GM19099 (cell line): Measurements from ENCODE around the gene ZNF74.

ENCODE experiments used
- POLR2A ChIP-seq: IDR thresholded peaks from 3 replicates; pipeline ENCODE4 v1.6.1; 2011; ENCODE audit warnings: low read depth; ENCODE audit not compliant: insufficient read length; ENCODE audit errors: extremely low read depth

Gene ZNF74

GRCh38 chr22:20426259-20426615 is 32.3 kb downstream of the ZNF74 start:
- no peak for TF ChIP-seq POLR2A

GRCh38 chr22:20427104-20427944 is 33.4 kb downstream of the ZNF74 start:
- TF ChIP-seq POLR2A, result no peak

- no peak for TF ChIP-seq POLR2A
Measured at GRCh38 chr22:20427945-20428417, 34.0 kb downstream of the ZNF74 start.

- no peak for TF ChIP-seq POLR2A
Measured at GRCh38 chr22:20428496-20429253, 34.7 kb downstream of the ZNF74 start.

- TF ChIP-seq POLR2A, result no peak
Measured at GRCh38 chr22:20429254-20430100, 35.5 kb downstream of the ZNF74 start.

GRCh38 chr22:20430101-20430719 is 36.3 kb downstream of the ZNF74 start:
- no peak for TF ChIP-seq POLR2A

- no peak for TF ChIP-seq POLR2A
Measured at GRCh38 chr22:20430720-20431510, 37.0 kb downstream of the ZNF74 start.

GRCh38 chr22:20431511-20432192 is 37.7 kb downstream of the ZNF74 start:
- no peak for TF ChIP-seq POLR2A

GRCh38 chr22:20432244-20432686 is 38.3 kb downstream of the ZNF74 start:
- no peak for TF ChIP-seq POLR2A

- TF ChIP-seq POLR2A, result no peak
Measured at GRCh38 chr22:20433191-20433590, 39.2 kb downstream of the ZNF74 start.

- TF ChIP-seq POLR2A, result no peak
Measured at GRCh38 chr22:20433686-20434241, 39.8 kb downstream of the ZNF74 start.

GRCh38 chr22:20434264-20434751 is 40.4 kb downstream of the ZNF74 start:
- no peak for TF ChIP-seq POLR2A

GRCh38 chr22:20434773-20435172 is 40.8 kb downstream of the ZNF74 start:
- no peak for TF ChIP-seq POLR2A
